Stimulated activated CD8-positive, alpha-beta memory T cell treated with anti-CD3 and anti-CD28 coated beads, Interleukin-2, amount 100 ng/mL, for 1 hour (primary cell): Measurements from ENCODE around the gene CAVIN3.
A peak's percentile ranks its signal among the peaks of the same experiment; 100 is the strongest.

ENCODE experiments used
- DNase-seq, 2 donors: peaks; one replicate each; pipeline ENCODE4 v3.0.0-alpha.2; 2020; ENCODE audit warnings: low read depth in 2 of 2

Gene CAVIN3, protein sequence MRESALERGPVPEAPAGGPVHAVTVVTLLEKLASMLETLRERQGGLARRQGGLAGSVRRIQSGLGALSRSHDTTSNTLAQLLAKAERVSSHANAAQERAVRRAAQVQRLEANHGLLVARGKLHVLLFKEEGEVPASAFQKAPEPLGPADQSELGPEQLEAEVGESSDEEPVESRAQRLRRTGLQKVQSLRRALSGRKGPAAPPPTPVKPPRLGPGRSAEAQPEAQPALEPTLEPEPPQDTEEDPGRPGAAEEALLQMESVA

DNA sequence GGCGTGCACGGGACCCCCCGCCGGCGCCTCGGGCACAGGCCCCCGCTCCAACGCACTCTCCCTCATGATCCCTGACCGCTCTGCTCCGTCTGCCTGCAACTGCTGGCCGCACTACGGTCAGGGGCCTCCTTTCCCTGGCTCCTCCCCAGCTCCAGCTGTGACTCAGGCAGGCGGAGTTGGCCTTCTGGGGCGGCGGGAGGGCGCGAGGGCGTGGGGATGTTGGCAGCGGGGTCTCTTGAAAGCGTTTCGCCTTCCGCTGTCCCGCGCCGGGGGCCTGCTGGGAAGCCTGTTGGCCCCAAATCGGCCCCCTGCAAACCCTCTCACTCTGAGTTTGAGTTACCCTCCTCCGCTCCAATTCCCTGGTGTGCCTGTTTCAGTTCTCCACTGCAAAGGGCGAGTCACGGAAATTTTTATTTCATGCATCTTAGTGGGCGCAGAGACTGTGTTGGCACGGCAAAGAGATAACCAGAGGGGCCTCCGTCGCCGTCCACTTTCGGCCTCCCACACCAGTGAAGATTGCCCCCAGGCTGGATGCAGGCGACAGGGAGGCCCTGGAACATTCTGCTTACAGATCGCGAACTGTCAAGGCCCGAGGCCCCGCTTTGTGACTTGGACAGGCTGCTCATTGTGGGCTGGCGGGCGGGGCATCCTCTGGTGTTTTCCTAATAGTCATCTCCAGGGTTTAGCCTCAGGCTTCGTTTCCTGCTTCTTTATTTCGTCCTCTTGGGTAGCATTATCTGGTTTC, at the start of gene CAVIN3:
Gene CAVIN3 (minus strand): TSS at position 91 of the 745 bp plus-strand sequence. CDS start 25 bp downstream, at position 66.
- DNase-seq = no peak

DNA sequence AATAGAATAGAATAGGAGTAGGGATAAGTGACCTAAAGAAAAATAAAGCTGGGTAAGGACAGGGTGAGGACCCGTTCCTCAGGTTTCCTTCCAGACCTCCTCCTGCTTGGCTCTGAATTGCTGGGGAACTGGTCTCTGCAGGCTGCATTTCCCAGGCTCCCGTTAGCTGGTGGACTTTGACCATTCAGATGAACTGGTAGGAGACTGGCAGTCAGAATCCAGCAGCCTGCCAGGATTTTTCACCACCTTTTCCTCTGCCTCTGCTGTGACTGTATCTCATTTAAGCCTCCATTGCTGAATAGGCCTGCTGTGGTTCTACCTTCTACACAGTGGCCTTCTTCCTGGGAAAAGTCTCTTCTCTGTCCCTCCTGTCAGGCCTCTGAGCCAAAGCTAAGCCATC, 45.4 kb upstream of the CAVIN3 start:
- no peak for DNase-seq

DNA sequence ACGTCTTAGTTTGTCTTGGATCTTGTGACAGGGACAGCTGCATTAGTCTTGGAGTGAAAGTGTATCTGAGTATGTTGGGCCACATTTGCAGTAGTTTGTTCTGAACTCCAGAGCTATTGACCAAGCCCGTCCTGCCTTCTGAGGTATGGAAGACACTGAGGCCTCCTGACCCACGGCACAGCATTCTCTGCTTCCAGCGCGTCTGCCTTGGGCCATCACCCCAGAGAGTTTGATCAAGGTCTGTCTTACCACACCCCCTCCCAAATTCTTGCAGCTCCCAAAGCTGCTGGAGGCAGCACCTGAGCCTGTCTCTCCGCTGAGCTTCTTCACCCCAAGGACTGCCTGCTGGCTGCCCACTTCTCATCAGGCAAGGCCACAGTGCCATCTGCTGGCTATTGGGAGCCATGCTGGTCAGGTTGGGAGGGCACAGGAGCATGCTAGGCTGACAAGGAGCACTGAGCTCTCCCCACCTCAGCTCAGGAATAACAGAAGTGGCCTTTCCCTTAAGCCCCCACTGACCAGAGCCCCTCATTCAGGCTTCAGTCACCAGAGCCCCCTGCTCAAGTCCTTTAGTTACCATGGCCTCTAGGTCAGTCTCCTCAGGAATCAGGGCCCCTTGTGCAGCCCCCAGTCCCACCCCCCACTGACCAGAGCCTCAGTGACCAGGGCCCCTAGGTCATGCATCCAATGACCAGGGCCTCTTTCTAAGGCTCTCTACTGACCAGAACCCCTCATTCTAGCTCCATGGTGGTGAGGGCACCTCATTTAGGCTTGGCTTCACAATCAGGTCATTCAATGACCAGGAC, 42.8 kb upstream of the CAVIN3 start:
- peak; percentile 31 to 43 for DNase-seq

DNA sequence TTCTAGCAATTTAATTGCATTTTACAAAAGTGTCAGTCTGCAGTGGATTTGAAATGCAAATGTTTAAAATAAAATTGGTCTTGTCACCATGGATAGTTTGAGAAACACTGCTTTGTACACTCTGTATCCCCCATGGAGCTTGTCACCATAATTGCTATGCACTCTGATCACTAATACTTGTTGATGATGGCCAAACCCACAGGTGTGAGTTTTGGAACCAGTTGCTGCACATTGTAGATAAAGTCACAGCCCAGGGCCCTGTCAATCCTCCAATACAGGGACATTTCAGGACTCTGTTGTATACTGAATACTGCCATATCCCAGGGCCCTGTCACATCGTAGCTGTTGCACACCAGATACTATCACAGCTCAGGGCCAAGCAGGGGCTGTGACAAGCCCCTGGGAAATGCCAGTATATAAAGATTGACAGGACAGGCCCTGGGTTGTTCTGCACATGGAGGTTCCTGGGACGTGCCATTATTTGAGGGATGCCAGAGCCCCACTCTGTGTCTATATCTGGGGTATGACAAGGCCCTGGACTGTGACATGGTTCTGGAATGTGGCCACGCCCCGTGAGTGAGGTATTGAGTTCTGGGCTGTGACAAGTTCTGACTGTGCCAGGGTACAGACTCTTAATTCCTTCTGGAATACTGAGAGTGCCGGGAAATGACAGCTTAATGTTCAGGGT, 42.0 kb upstream of the CAVIN3 start:
- no peak for DNase-seq

DNA sequence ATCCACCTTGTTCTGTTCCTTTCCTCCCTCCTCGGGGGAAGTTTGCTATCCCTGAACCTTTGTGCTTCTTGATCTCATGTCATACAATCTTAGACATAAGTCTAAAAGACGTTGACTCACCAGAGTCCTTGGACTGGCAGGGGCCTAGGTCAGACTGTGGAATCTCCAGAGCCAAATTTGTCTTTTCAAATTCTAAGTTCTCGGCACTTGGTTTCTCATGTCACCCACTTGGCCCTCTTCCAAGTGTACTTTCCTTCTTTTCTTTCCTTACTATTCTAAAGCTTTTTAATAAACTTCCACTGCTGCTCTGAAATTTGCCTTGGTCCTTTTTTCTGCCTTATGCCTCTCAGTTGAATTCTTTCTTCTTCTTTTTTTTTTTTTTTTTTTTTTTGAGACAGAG, 39.9 kb upstream of the CAVIN3 start:
- DNase-seq = no peak

DNA sequence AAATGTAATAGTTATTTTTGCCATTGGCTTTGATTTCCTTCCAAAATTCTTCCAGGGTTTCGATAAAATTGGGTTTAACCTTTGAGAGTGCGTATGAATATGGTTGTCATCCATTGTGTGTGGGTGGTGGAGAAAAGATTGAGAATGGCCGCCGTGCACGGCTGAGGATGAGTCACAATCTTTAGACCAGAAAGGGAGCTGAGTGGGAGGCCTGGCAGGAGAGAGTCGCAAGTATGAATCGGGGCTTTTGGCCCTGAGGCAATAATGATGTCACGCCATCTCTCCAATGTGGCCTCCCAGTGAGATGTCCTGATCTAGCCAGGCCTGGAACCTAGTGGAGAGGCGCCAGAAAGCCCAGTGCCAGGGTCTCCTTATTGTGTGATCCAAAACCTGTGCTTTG, 36.9 kb upstream of the CAVIN3 start:
- DNase-seq = no peak

DNA sequence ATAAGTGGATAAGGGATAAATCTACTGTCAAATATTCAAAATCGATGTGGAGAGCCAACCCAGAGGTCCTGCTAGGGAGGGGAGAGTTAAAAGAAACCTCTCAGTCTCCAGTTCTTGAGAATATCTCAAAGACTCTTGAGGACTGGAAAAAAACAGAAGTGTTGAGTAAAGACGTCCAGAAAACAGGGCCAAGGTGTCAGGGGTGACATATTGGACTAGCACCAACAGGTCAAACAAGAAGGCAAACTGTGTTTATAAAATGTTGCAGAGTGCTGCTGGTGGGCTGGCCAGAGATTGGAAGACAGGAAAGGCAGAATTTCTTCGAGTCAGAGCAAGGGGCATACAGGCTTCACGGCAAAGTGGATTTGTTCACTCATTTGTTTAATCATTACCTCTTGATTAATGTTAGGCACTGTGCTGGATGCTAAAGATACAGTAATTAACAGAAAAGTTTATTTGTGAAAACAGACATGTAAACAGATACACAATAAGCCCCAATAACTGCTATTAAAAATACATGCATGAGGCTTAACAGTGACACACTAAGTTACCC, 36.3 kb upstream of the CAVIN3 start:
- no peak for DNase-seq

DNA sequence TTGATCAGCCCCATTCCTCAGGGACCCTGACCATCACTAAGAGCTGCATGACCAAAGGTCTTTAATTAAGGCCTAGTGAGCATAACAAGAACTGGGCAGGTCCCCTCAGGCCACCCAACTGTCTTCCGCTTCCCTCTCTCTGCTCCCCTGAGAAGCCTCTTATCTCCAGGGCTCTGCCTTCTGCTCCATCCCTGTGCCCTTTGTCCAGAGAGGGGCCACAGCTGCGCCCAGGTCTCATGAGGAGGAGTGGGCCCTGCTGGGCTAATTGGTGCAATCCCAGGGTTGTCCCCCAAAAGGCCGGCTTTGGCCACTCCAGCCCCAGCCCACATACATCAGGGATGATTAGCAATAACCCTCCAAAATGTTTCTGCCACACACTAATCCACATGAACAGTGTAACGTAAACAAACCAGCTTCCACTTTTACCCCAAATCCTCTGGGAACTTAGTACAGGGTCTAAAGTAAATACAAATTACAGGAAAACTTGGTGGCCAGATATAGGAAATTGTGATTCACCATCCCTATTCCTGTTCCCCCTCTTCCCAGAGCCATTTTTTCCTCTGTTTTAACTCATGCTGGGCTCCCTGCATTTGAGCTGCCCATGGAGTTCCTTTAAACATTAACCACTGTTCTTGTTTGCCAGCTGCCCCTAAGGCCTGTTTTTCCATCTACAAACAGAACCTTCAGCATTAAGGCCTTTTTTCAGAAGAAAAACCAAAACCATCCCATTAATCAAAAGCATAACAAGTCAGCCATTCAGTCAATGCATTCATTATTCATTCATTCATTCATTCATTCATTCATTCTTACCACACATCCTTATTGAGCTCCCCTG, 34.6 kb upstream of the CAVIN3 start:
- DNase-seq = no peak

DNA sequence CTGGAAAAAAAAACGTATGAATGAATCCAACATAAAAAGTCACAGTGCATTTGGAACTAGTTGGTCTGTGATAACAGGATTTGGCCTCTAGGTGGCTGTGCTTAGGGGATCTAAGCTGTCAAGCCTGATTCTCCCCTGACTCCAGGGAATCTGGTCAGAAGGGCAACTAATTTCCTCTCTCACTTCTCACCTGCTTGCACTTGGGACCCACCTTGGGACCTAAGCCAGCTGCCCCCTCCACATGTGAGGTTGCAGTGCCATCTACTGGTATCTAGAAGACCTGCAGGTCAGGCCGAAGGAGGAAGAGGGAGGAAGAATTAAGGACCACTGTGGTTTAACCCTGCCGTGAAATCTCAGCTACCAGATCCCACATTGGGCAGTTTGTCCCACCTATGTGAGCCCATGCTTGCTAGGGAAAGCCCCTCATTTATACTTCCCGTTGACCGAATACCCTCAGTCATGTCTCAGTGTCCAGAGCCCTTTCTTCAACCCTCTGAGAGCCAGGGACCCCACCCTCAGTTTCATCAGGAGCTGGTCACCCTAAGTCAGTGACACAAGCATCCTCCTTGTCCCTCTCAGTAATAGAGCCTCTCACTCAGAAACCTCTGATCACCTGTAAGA, 33.2 kb upstream of the CAVIN3 start:
- DNase-seq = peak; percentile 6 to 18

DNA sequence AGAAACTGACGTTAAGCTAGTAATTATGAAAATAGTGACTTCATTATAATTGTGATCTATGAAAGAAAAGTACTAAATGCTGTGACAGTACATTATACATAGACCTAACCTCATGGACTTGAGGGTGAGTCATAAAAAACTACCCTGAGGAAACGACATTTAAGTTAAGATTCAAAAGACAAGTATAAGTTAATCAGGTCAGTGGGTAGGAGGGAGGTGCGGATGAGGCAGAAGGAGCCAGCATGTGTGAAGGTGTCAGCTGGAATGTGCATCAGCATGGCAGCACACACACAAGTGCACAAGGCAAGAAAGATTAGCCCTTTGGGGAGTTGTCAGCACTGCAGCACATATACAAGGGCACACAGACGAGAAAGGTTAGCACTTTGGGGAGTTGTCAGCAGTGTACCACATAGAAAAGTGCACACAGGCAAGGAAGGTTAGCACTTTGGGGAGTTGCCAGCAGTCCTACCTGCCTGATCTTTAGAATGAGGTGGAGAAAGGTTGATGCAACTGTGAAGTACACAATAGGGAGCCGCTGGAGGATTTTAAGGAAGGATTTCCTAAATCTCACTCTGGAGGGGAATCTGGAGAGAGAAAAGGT, 31.6 kb upstream of the CAVIN3 start:
- DNase-seq = no peak

DNA sequence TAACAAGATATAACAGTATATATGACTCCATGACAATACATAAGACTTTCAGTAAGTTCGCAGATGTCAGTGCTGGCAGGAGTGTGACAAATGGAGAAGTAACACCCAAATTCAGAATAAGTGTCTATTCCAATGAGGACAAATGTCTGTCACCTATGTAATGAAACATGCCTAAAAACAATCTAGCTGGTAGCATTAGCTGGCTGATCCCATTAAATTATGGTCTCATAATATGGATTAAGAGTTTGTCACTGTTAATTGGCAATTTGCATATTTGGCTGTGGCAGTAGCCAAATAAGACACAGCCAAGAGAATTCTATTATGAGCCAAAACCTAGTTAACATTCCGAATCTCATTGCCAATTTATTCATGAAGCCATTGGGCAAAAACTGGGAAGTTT, 30.2 kb upstream of the CAVIN3 start:
- no peak for DNase-seq

DNA sequence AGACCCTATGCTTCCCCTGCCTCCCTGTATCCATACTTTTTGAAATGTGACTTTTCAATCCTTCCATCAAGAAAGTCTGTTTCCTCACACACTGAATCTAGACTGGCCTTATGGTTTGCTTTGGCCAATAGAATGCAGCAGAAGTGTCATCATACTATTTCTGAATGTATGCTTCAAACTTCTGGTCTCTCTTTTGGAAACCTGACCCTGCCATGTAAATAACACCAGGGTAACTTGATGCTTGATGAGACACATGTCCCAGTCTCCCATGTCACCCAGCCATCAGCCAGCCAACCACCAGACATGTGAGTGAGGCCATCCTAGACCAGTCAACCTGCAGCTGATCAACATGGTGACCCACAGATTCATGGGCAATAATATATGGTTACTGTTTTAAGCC, 29.7 kb upstream of the CAVIN3 start:
- no peak for DNase-seq

DNA sequence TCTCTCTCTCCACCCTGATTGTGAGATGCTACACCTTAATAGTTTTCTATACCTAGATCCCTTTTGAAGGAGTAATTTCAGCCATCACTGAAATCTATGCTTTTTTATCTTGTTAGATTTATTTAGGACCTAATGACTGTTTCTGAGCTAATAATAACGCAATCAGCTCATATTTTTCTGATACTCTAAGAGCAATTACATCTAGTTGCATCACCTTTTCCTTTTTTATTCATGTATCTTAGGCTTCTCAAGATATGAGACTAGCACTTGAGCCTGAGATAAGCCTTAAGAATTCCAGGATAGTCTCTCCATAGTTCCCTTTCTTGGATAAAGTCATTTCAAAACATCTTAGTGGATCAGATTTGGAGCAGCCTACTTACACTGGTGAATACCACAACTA, 25.1 kb upstream of the CAVIN3 start:
- DNase-seq = no peak

DNA sequence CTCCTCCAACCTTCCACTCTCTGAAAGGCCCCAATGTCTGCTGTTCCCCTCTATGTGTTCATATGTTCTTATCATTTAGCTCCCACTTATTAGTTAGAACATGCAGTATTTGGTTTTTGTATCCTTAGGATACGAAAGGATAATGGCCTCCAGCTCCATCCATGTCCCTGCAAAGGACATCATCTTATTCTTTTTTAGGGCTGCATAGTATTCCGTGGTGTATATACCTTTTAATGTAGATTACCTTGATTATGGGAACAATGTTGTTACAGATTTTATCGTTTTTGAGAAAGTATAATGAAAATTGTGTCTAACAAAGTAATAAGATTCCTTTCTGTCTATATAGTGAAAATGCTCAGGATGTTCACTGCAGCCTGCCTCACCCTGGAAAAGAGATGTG, 16.0 kb upstream of the CAVIN3 start:
- no peak for DNase-seq

DNA sequence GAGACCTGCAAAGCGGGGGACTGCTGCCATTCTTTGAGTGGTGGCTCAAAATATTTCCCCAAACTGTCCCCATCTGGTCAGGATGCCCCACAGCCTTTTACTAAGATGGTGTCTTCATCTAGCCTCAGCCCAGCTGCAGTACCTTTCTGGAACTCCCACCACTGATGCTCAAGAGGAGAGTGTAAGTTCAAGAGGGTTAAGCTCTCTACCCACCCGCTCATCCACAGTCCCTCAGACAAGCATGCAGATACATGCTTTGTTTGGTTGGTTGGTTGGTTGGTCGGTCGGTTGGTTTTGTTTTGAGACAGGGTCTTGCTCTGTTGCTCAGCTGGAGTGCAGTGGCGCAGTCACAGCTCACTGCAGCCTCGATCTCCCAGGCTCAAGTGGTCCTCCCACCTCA, 14.5 kb upstream of the CAVIN3 start:
- no peak for DNase-seq

DNA sequence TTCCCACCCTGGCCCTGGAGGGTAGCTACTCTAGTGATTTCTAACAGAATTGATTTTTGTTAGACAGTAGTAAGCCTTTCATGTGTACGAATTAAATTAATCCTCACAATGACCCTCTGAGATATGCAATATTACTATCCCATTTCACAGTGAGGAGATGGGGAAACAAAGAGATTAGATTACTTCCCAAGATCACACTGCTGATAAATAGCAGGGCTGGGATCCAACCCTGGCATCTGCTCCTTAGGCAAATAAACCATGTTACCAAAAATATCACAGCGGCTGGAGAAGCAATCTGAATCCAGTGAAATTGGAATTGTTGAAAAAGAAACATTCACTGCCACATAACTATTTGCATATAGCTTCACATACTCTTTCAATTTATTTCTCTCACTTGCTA, 12.8 kb upstream of the CAVIN3 start:
- DNase-seq = no peak

DNA sequence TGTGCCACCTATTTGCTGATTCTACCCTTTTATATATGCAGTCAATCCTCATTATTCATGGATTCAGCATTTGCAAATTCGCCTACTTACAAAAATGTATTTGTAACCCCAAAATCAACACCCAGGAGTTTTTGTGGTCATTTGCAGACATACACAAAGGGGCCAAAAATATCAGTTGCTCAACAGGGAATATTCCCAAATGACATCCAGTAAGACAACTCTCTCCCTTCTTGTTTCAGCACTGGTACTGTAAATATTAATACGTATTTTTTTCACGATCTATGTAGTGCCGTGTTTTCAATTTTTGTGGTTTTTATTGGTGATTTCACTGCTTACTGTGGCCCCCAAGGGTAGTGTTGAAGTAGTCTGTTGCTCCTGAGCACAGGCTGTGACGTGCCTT, 11.8 kb upstream of the CAVIN3 start:
- DNase-seq = no peak

DNA sequence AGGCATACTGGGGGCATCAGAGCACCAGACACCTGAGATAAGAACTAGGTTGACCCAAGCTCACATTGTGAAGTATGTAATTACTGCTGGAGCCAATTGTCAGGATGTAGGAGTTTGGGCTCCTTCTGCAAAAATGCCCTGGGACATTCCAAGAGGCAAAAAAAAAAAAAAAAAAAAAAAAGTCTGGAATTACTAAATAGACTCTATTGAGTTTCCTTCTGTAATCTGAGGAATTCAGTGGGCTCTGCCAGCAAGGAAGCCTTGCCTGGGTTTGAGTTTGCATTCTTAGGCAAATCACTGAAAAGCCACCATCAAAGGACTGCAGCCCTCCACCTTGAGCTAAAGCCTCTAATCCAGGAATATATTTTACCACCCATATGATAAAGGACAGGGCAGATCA, 8.0 kb upstream of the CAVIN3 start:
- DNase-seq = no peak

DNA sequence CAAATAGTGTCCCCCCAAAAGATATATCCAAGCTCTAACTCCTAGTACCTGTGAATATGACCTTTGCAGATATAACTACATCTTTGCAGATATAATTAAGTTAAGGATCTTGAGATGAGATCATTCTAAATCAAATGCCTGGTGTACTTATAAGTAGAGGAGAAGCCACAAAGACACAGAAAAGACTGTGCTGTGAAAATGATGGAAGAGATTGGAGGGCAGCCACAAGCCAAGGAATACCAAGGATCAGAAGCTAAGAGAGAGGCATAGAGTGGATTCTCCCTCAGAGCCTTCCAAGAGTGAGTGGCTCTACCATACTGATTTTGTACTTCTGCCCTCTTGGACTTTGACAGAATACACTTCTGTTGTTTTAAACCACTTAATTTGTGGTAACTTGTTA, 7.5 kb upstream of the CAVIN3 start:
- no peak for DNase-seq

DNA sequence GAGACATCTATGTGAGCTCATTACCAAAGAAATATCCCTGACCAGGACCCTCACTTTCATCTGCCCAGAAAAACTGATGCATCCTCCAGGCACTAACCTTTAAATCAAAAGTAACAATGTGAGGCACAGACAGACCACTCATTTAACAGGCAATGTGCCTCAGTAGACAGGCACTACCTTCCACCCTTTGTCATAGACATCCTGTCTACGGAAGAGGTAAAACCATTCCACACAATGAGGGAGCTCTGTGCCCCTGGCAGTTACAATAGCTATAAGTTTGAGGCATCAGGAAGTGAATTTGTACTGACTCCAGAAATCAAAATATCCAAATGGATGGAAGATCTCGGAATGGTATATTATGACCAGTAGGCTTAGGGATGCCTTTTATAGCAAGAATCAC, 6.7 kb upstream of the CAVIN3 start:
- no peak for DNase-seq
